Endothelial cell (in vitro differentiated cells): ENCODE results near the gene CTAGE4. TPM values are rescaled to one million over a fixed set of nuclear protein-coding genes. Genes with fewer than 3 reads are reported as not detected.
"Not testable (repeated sequence)": the region's sequence is repeated elsewhere in the genome, so short reads cannot be mapped to it uniquely, and the experiment has no call there.

ENCODE experiments used
- DNase-seq: peaks from one replicate; pipeline ENCODE4 v3.0.0; 2021; ENCODE audit warnings: low spot score
- H3K27ac Mint-ChIP-seq: one replicate; pipeline ENCODE4 v1.8.0; 2021; ENCODE audit warnings: mixed read lengths, inconsistent platforms; ENCODE audit not compliant: unreplicated experiment
- H3K27me3 Mint-ChIP-seq: one replicate; pipeline ENCODE4 v1.8.0; 2021; ENCODE audit warnings: mild to moderate bottlenecking, moderate library complexity, mixed read lengths, inconsistent platforms; ENCODE audit not compliant: unreplicated experiment
- H3K36me3 Mint-ChIP-seq: one replicate; pipeline ENCODE4 v1.8.0; 2021; ENCODE audit warnings: mild to moderate bottlenecking, low read depth, mixed read lengths, inconsistent platforms; ENCODE audit not compliant: unreplicated experiment
- H3K4me1 Mint-ChIP-seq: one replicate; pipeline ENCODE4 v1.8.0; 2021; ENCODE audit warnings: mild to moderate bottlenecking, mixed read lengths, inconsistent platforms; ENCODE audit not compliant: unreplicated experiment
- H3K4me3 Mint-ChIP-seq: one replicate; pipeline ENCODE4 v1.8.0; 2021; ENCODE audit warnings: mild to moderate bottlenecking, mixed read lengths, inconsistent platforms; ENCODE audit not compliant: unreplicated experiment
- H3K9me3 Mint-ChIP-seq: one replicate; pipeline ENCODE4 v1.8.0; 2021; ENCODE audit warnings: mixed read lengths, inconsistent platforms; ENCODE audit not compliant: unreplicated experiment
- total RNA-seq: library from RNA; stranded (reverse); fragmentation: NEBNext Ultra II Directional; extraction: Animal tissue kit (Norgen Biotek cat#: 25700); gene quantifications from one replicate; pipeline ENCODE4 v1.2.1, GENCODE V29; 2021; ENCODE audit not compliant: unreplicated experiment

CTAGE4 gene
- total RNA-seq, 1 donor from 2014 or later: 3.3 TPM

DNA sequence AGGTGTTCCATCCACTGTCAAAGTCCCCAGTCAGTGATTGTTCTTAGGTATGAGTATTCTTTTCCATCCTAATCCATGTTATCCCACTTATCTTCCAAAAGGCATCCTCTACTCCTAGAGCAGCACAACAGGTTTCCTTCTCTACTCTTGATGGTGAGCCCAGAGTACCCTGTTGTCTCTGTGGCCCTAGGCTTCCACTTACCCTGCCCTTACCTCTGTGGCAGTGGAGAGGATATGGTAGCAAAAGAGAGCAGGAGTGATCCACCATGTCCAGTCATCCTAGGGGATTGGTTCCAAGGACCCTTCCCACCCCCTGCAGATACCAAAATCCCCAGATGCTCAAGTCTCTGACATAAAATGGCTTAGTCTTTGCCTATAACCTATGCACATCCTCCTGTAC lies 33.9 kb downstream of the CTAGE4 start:
- not testable (repeated sequence) for H3K27me3 Mint-ChIP-seq, H3K36me3 Mint-ChIP-seq, H3K4me3 Mint-ChIP-seq, H3K9me3 Mint-ChIP-seq, DNase-seq, H3K4me1 Mint-ChIP-seq, H3K27ac Mint-ChIP-seq

DNA sequence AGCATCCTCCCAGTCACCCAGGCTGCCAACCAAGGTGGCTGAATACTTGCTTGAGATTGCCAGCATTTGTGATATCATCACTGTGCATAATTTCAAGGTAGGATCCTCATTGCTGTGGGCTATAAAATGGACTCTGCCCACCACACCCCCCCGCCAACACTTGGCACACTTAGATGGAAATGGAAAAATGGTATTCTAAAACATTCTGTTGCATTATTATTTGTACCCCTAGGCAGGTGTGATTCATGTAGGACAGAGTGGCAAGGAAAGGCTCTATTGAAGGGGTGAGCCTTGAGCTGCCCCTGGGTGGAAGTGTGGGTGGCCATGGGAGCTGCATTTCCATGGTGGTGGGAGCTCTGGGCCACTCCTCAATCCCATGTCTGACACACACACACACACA lies 35.3 kb downstream of the CTAGE4 start:
- not testable (repeated sequence) for H3K27ac Mint-ChIP-seq, H3K9me3 Mint-ChIP-seq, H3K4me3 Mint-ChIP-seq, DNase-seq, H3K4me1 Mint-ChIP-seq, H3K27me3 Mint-ChIP-seq, H3K36me3 Mint-ChIP-seq

DNA sequence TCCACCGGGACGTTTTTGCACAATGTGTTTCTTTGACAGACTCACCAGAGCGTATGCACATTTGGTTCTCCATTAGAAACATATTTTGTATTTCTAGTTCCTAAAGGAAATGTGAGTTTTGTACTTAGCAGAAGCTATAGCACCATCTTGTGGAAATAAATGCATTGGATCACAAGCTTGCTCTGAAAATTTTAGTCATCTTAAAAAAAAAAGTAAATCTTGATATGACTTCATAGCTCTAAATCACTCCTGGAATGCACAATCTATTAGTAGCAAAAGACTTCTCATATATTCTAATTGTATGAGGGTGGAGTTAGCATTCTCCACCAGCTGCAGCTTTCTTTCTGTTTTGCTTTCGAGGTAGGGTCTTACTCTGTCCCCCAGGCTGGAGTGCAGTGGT lies 35.9 kb downstream of the CTAGE4 start:
- not testable (repeated sequence) for H3K27me3 Mint-ChIP-seq, H3K4me1 Mint-ChIP-seq

DNA sequence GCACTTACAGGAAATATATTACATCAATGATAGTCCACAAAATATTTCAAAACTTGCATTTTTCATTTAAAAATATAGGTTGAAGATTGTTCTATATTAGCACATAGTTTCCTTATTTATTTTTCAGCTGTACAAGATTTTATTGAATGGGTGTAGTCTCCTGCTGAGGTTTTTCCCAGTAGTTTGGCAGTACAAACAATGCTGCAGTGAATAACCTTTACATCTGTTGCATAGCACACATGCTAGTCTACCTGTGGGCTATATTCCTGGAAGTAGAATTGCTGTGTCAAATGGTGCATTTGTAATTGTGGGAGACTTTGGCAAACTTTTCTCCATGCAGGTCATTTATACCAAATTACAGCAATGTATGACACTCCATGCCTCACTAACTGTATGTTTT lies 37.3 kb downstream of the CTAGE4 start:
- H3K9me3 Mint-ChIP-seq, DNase-seq: not testable (repeated sequence)

More for the DNA sequence above, 35.9 kb downstream of the CTAGE4 start:
- H3K4me3 Mint-ChIP-seq, H3K27ac Mint-ChIP-seq, DNase-seq, H3K9me3 Mint-ChIP-seq, H3K36me3 Mint-ChIP-seq: not testable (repeated sequence)

GRCh38 chr7:144223675-144224074 lies 40.4 kb downstream of the CTAGE4 start:
- H3K4me1 Mint-ChIP-seq, H3K27ac Mint-ChIP-seq, DNase-seq, H3K27me3 Mint-ChIP-seq, H3K36me3 Mint-ChIP-seq, H3K4me3 Mint-ChIP-seq, H3K9me3 Mint-ChIP-seq: not testable (repeated sequence)

More for the DNA sequence above, 37.3 kb downstream of the CTAGE4 start:
- H3K36me3 Mint-ChIP-seq, H3K27me3 Mint-ChIP-seq, H3K4me3 Mint-ChIP-seq, H3K27ac Mint-ChIP-seq, H3K4me1 Mint-ChIP-seq: not testable (repeated sequence)

- H3K4me1 Mint-ChIP-seq, H3K36me3 Mint-ChIP-seq, H3K27me3 Mint-ChIP-seq, H3K4me3 Mint-ChIP-seq, H3K27ac Mint-ChIP-seq, DNase-seq, H3K9me3 Mint-ChIP-seq: not testable (repeated sequence)
These were observed 43.6 kb downstream of the CTAGE4 start for GRCh38 chr7:144226866-144227265.

DNA sequence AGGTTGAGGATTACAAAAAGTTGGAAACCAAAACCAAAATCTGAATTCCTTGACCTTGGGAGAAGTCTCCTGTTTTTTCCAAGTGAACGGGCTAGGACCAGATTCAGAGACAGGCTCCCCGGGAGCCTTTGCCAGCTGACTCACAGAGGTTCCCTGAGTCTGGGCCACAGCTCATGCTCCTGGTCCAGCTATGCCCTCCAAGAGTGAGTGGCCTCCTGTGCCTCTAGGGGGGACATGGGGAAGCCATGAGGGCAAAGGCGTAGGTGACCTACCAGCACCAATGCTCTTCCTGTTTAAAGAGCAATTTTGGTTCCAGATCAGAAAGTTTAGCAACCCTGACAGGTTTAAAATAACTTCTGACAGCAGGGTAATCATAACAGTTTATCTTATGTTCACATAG lies 45.5 kb downstream of the CTAGE4 start:
- H3K27ac Mint-ChIP-seq: not testable (repeated sequence)

GRCh38 chr7:144231027-144231426 lies 47.8 kb downstream of the CTAGE4 start:
- not testable (repeated sequence) for H3K27me3 Mint-ChIP-seq, H3K4me3 Mint-ChIP-seq, H3K4me1 Mint-ChIP-seq, H3K9me3 Mint-ChIP-seq, H3K27ac Mint-ChIP-seq, H3K36me3 Mint-ChIP-seq, DNase-seq

More for the DNA sequence above, 45.5 kb downstream of the CTAGE4 start:
- not testable (repeated sequence) for H3K27me3 Mint-ChIP-seq, H3K9me3 Mint-ChIP-seq, H3K36me3 Mint-ChIP-seq, DNase-seq, H3K4me1 Mint-ChIP-seq, H3K4me3 Mint-ChIP-seq

DNA sequence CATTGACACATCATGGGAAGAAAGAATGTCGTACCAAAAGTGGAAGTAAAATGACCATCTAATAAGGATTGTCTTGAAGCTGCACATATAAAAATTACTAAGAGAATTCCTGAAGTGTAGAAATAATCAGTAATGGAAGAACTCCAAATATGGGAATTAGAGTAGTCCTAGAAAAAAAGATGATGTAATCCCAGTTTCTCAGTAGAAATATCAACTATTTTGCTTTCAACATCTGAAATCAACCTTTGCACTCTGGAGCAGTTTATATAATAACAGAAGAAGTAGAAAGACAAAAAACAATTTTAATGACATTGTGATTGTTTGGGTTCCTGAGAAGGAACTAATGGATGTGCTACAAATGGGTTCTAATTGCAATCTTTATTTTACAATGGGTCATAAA lies 49.8 kb downstream of the CTAGE4 start:
- not testable (repeated sequence) for H3K4me1 Mint-ChIP-seq, H3K27me3 Mint-ChIP-seq

More for the DNA sequence above, 49.8 kb downstream of the CTAGE4 start:
- not testable (repeated sequence) for H3K9me3 Mint-ChIP-seq, DNase-seq, H3K4me3 Mint-ChIP-seq, H3K36me3 Mint-ChIP-seq, H3K27ac Mint-ChIP-seq

Other genes with a start within 250 kb of the CTAGE4 start
- gene OR2F2, start 248.2 kb upstream of the CTAGE4 start, total RNA-seq: not detected
- not detected for gene OR2F1, start 228.6 kb upstream of the CTAGE4 start, total RNA-seq
- gene OR6B1, start 183.1 kb upstream of the CTAGE4 start, total RNA-seq: not detected
- not detected for gene OR2A5, start 134.5 kb upstream of the CTAGE4 start, total RNA-seq
- not detected for gene OR2A25, start 113.7 kb upstream of the CTAGE4 start, total RNA-seq
- not detected for gene OR2A12, start 97.2 kb upstream of the CTAGE4 start, total RNA-seq
- gene OR2A2, start 73.9 kb upstream of the CTAGE4 start, total RNA-seq: not detected
- not detected for gene OR2A14, start 60.3 kb upstream of the CTAGE4 start, total RNA-seq
- 6.1 TPM for gene ARHGEF35, start 12.4 kb downstream of the CTAGE4 start, total RNA-seq
- gene OR2A42, start 56.1 kb downstream of the CTAGE4 start, total RNA-seq: 0.08 TPM
- 2.6 TPM for gene OR2A7, start 81.3 kb downstream of the CTAGE4 start, total RNA-seq
- 0.80 TPM for gene CTAGE8, start 85.8 kb downstream of the CTAGE4 start, total RNA-seq
- not detected for gene OR2A1, start 129.0 kb downstream of the CTAGE4 start, total RNA-seq
- 11.9 TPM for gene ARHGEF5, start 171.9 kb downstream of the CTAGE4 start, total RNA-seq
- gene NOBOX, start 220.2 kb downstream of the CTAGE4 start, total RNA-seq: not detected